ENCODE data around the gene TRAPPC2. TPM values are rescaled to one million over a fixed set of nuclear protein-coding genes. Genes with fewer than 3 reads are reported as not detected.
A peak's percentile ranks its signal among the peaks of the same experiment; 100 is the strongest.

Gene TRAPPC2
- total RNA-seq, 1 donor: 23.5 TPM

DNA sequence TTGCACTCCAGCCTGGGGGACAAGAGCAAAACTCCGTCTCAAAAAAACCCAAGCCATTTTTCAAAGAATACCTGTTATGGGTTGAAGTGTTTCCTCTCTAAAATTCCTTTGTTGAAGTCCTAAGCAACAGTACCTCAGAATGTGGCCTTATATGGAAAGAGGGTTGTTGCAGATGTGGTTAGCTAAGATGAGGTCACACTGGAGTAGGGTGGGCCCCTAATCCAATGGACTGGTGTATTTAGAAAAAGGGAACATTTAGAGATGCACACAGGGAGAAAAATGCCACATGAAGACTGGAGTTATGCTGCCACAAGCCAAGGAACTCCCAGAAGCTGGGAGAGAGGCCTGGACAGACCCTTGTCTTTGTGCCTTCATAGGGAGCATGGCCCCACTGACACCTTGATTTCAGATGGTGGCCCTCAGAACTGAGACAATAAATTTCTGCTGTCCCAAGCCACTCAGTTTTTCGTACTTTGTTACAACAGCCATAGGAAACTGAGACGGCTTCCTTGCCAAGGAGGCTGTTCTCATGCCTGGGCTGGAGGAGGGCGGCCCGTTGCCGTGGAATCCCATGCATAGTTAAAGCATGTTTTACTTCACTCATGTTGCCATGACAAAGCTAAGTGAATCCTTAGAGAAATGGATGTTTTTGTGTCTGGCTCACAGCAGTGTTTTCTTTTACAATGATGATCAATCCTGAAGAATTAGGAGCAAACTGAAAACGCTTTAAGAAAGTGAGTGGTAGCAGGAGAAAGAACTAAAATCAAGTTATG, 16.5 kb downstream of the TRAPPC2 start:
- Histone ChIP-seq H3K4me2 (ENCODE audit: insufficient read depth, low read length) (peak overlapping the region; percentile 27), H3K27ac (ENCODE audit: low read depth, low read length) (peak overlapping the region; percentile 94), H3K79me2 (ENCODE audit: insufficient read depth, low read length) (peaks cover 38% of the 10 kb centered on the region), H3K4me1 (ENCODE audit: insufficient read depth, low read length) (peaks cover 17% of the 10 kb centered on the region), H3K27me3 (ENCODE audit: insufficient read depth, low read length) (no peaks in the 10 kb centered on the region), H4K20me1 (ENCODE audit: insufficient read depth, low read length) (peaks cover 12% of the 10 kb centered on the region), H3K9me3 (ENCODE audit: low read depth, low read length) (no peaks in the 10 kb centered on the region), H3K4me3 (ENCODE audit: insufficient read depth, low read length) (no peak overlapping the region), H3K36me3 (ENCODE audit: insufficient read depth, low read length) (peaks cover 13% of the 10 kb centered on the region), H2AFZ (ENCODE audit: low read length) (no peak overlapping the region)
- no peak for TF ChIP-seq CTCF (IDR thresholded peaks at IDR 0.05; ENCODE audit: extremely low read depth, low read depth, low read length)
- DNase-seq (ENCODE audit: insufficient read length, low spot score, missing footprints): no peak

DNA sequence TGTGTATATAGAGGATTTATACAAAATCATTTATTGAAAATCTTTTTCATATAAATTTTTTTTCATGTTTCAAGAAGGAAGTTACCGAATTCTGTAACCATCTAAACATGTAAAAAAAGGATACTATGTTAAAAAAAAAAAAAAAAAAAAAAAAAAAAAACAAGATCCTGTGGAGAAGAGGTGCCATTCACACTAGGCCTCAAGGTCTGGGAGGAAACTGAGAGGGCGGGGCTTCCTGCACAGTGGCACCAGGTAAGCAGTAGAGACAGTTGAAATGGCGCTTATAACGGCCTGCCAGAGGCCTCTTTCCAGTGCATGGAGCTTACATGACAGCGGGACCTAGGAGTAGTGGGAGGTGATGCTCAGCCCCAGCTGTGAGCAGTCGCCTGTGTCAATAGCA, 17.5 kb downstream of the TRAPPC2 start:
- Histone ChIP-seq H3K27ac (ENCODE audit: low read depth, low read length) (peak overlapping the region; percentile 94), H3K36me3 (ENCODE audit: insufficient read depth, low read length) (peaks cover 13% of the 10 kb centered on the region), H3K27me3 (ENCODE audit: insufficient read depth, low read length) (no peaks in the 10 kb centered on the region), H2AFZ (ENCODE audit: low read length) (no peak overlapping the region), H3K79me2 (ENCODE audit: insufficient read depth, low read length) (peaks cover 36% of the 10 kb centered on the region), H3K4me3 (ENCODE audit: insufficient read depth, low read length) (no peak overlapping the region), H3K4me2 (ENCODE audit: insufficient read depth, low read length) (no peak overlapping the region), H3K9me3 (ENCODE audit: low read depth, low read length) (no peaks in the 10 kb centered on the region), H3K4me1 (ENCODE audit: insufficient read depth, low read length) (peaks cover 12% of the 10 kb centered on the region), H4K20me1 (ENCODE audit: insufficient read depth, low read length) (peaks cover 6% of the 10 kb centered on the region)
- no peak for TF ChIP-seq CTCF (IDR thresholded peaks at IDR 0.05; ENCODE audit: extremely low read depth, low read depth, low read length)
- no peak for DNase-seq (ENCODE audit: insufficient read length, low spot score, missing footprints)

GRCh38 chrX:13716455-13716854, 18.0 kb downstream of the TRAPPC2 start:
- Histone ChIP-seq H3K4me2 (ENCODE audit: insufficient read depth, low read length) (no peak overlapping the region), H3K9me3 (ENCODE audit: low read depth, low read length) (no peaks in the 10 kb centered on the region), H3K79me2 (ENCODE audit: insufficient read depth, low read length) (peaks cover 36% of the 10 kb centered on the region), H2AFZ (ENCODE audit: low read length) (no peak overlapping the region), H3K27ac (ENCODE audit: low read depth, low read length) (no peak overlapping the region), H4K20me1 (ENCODE audit: insufficient read depth, low read length) (peaks cover 6% of the 10 kb centered on the region), H3K4me1 (ENCODE audit: insufficient read depth, low read length) (peaks cover 12% of the 10 kb centered on the region), H3K4me3 (ENCODE audit: insufficient read depth, low read length) (no peak overlapping the region), H3K27me3 (ENCODE audit: insufficient read depth, low read length) (no peaks in the 10 kb centered on the region), H3K36me3 (ENCODE audit: insufficient read depth, low read length) (peaks cover 17% of the 10 kb centered on the region)
- no peak for TF ChIP-seq CTCF (IDR thresholded peaks at IDR 0.05; ENCODE audit: extremely low read depth, low read depth, low read length)
- DNase-seq (ENCODE audit: insufficient read length, low spot score, missing footprints): no peak

- Histone ChIP-seq H3K4me1 (ENCODE audit: insufficient read depth, low read length) (no peaks in the 10 kb centered on the region), H3K4me2 (ENCODE audit: insufficient read depth, low read length) (no peak overlapping the region), H3K9me3 (ENCODE audit: low read depth, low read length) (no peaks in the 10 kb centered on the region), H3K79me2 (ENCODE audit: insufficient read depth, low read length) (peaks cover 51% of the 10 kb centered on the region), H3K27ac (ENCODE audit: low read depth, low read length) (no peak overlapping the region), H3K4me3 (ENCODE audit: insufficient read depth, low read length) (no peak overlapping the region), H3K27me3 (ENCODE audit: insufficient read depth, low read length) (no peaks in the 10 kb centered on the region), H2AFZ (ENCODE audit: low read length) (no peak overlapping the region), H4K20me1 (ENCODE audit: insufficient read depth, low read length) (peaks cover 5% of the 10 kb centered on the region), H3K36me3 (ENCODE audit: insufficient read depth, low read length) (peaks cover 31% of the 10 kb centered on the region)
- DNase-seq (ENCODE audit: insufficient read length, low spot score, missing footprints): no peak
- no peak for TF ChIP-seq CTCF (IDR thresholded peaks at IDR 0.05; ENCODE audit: extremely low read depth, low read depth, low read length)
Observed at GRCh38 chrX:13711141-13711540, 23.3 kb downstream of the TRAPPC2 start.
